ENCODE data around the gene MRC2.

- TF ChIP-seq SMC3 (IDR thresholded peaks at IDR 0.05; ENCODE audit: low read length) (no peak), ZNF556 (CRISPR knock-in tag; IDR thresholded peaks at IDR 0.05; ENCODE audit: borderline replicate concordance) (no peak), CTCF (CRISPR knock-in tag; IDR thresholded peaks at IDR 0.05) (no peak), ZXDC (CRISPR knock-in tag; IDR thresholded peaks at IDR 0.05) (no peak), NR1H2 (CRISPR knock-in tag; IDR thresholded peaks at IDR 0.05; ENCODE audit: borderline replicate concordance, low read depth) (no peak), ZNF609 (CRISPR knock-in tag; IDR thresholded peaks at IDR 0.05; ENCODE audit: borderline replicate concordance) (no peak), ZNF776 (CRISPR knock-in tag; IDR thresholded peaks at IDR 0.05) (no peak), ZNF33A (CRISPR knock-in tag; IDR thresholded peaks at IDR 0.05; ENCODE audit: borderline replicate concordance) (no peak), ZBTB8A (CRISPR knock-in tag; IDR thresholded peaks at IDR 0.05; ENCODE audit: borderline replicate concordance, low read depth) (no peak), JUNB (CRISPR knock-in tag; IDR thresholded peaks at IDR 0.05; ENCODE audit: borderline replicate concordance) (no peak), KLF15 (CRISPR knock-in tag; IDR thresholded peaks at IDR 0.05; ENCODE audit: borderline replicate concordance) (no peak), ZNF326 (CRISPR knock-in tag; IDR thresholded peaks at IDR 0.05; ENCODE audit: borderline replicate concordance) (no peak), POGZ (CRISPR knock-in tag; IDR thresholded peaks at IDR 0.05) (no peak), TBX2 (CRISPR knock-in tag; IDR thresholded peaks at IDR 0.05; ENCODE audit: borderline replicate concordance) (no peak)
Measured at GRCh38 chr17:62722625-62723024, 95.2 kb downstream of the MRC2 start.

All from HepG2 (cell line).